Central memory CD8-positive, alpha-beta T cell (primary cell): Measurements from ENCODE around the gene KCNQ1.

Source experiments
- ATAC-seq: fragments of 150-1000 bp; cut with Tn5 transposase; replicated peaks from 2 replicates; pipeline ENCODE4 v1.10.0; 2022; ENCODE audit warnings: mild to moderate bottlenecking, moderate FRiP score, moderate number of reproducible peaks; ENCODE audit not compliant: poor library complexity, severe bottlenecking; ENCODE audit errors: extremely low read depth
- DNase-seq, 2 donors: peaks; one replicate each; pipeline ENCODE4 v3.0.0; 2021; ENCODE audit warnings: low spot score in 2 of 2
- H3K27ac Mint-ChIP-seq: one replicate; pipeline ENCODE4 v1.8.0; 2022; ENCODE audit warnings: low read depth, mild to moderate bottlenecking, moderate library complexity, mixed read lengths
- H3K27me3 Mint-ChIP-seq: one replicate; pipeline ENCODE4 v1.8.0; 2022; ENCODE audit warnings: mixed read lengths
- H3K36me3 Mint-ChIP-seq: one replicate; pipeline ENCODE4 v1.8.0; 2022; ENCODE audit warnings: mild to moderate bottlenecking, moderate library complexity, mixed read lengths; ENCODE audit not compliant: insufficient read depth
- H3K4me1 Mint-ChIP-seq: one replicate; pipeline ENCODE4 v1.8.0; 2022; ENCODE audit warnings: mixed read lengths
- H3K4me3 Mint-ChIP-seq: one replicate; pipeline ENCODE4 v1.8.0; 2022; ENCODE audit warnings: mild to moderate bottlenecking, moderate library complexity, mixed read lengths
- H3K9me3 Mint-ChIP-seq: one replicate; pipeline ENCODE4 v1.8.0; 2022; ENCODE audit warnings: mixed read lengths

Gene KCNQ1

DNA sequence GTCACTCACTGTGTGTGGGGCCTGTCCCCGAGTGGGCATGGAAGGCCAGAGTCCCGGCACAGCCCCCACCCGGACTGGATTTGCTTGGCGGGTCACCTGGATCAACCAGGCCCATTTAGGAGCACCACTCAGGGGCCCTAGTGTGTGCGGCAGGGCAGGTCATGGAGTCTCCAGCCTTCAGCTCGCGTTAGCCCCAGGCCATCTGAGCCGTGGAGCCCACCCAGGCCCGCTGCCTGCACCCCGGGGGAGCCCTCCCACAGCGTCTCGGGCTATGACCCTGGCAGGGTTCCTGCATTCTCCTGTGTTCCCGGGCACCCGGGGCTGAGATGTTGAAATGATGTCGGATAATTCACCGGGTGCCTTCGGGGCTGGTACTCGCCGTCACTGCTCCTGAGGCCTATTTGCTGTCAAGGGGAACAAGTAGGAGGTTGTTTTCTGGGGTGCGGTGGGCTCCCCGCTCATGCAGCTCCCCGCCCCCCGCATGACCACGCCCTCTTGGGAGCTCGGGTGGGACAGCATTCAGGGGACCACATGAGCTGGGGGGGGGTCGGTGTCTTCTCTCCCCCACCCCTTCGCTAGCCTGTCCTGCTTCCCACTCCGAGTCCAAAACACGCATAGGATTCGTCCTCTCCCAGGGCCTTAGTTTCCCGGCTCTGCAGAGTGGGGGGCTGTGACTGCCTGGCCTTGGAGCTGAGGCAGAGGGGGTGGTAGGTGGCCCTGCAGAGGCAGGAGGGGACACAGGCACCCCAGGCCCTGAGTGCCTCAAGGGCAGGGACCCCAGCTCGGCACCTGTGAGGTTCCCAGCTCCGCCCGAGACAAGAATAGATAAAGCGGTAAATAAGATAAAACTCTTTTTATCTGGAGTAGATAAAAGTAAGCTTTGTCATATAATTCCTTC, 77.2 kb downstream of the KCNQ1 start:
- Mint-ChIP-seq H3K4me1 (peaks cover 13% of the 10 kb centered on the region), H3K4me3 (no peak overlapping the region), H3K27ac (no peak overlapping the region), H3K27me3 (peaks cover 14% of the 10 kb centered on the region), H3K9me3 (no peaks in the 10 kb centered on the region), H3K36me3 (no peaks in the 10 kb centered on the region)
- ATAC-seq (no peak), DNase-seq (peak in 1 of 2 donors; percentile 12)

DNA sequence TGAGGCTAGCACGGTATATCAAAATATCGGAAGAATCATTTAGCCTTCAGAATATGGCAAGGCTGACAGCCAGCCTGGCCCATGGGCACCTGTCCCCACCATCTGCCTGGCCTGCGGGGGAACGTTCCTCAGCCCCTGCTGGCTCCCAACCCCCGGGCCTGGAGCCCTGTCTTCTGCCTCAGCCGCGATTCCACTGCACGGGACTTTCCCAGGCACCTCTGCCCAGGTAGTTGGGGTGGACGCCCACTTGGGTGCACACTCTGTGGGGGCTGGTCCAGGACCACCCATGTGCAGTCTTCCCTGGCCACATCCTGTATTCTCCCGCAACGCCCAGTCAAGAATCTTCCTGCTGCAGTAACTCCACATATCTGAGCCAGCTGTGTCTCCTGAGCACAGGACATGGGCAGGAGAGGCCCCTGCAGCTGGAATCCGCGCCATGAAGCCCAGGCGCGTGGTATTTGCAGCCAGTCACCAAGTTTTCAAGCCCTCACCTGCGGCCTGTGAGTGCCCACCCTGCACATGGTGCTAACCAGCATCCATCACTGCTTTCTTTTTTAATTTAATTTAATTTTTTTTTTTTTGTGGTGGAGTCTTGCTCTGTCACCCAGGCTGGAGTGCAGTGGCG, 77.9 kb downstream of the KCNQ1 start:
- no peak for ATAC-seq
- H3K27me3 Mint-ChIP-seq: peaks cover 14% of the 10 kb centered on the region
- H3K27ac Mint-ChIP-seq: no peak overlapping the region
- H3K4me3 Mint-ChIP-seq: no peak overlapping the region
- H3K36me3 Mint-ChIP-seq: no peaks in the 10 kb centered on the region
- DNase-seq: no peak
- H3K9me3 Mint-ChIP-seq: no peaks in the 10 kb centered on the region
- H3K4me1 Mint-ChIP-seq: peaks cover 14% of the 10 kb centered on the region

DNA sequence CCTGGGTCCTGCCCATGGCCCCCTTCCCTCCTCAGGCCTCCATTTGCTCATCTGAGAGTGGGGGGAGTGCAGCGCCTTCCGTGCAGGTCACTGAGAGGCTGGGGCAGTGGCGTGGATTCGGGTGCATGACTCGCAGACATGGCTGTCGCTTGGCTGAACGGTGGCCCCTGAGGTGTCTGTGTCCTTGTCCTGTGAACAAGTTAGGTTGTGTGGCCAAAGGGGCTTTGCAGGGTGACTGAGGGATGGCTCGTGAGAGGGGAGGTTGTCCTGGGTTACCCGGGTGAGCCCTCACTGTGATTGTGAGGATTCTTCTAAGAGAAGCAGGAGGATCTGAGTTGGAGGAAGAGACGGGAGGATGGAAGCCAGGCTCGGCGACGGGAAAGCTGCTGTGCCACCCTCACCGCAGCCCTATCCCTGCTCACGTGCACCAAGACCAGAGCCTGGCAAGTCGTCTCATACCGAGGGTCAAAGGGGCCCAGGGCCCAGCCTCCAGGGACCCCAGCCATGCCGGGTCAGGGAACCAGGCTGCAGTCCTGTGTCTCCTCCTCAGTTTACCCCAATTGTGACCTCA, 79.1 kb downstream of the KCNQ1 start:
- Mint-ChIP-seq H3K27me3 (peaks cover 14% of the 10 kb centered on the region), H3K4me1 (peaks cover 18% of the 10 kb centered on the region), H3K36me3 (no peaks in the 10 kb centered on the region), H3K4me3 (no peak overlapping the region), H3K27ac (no peak overlapping the region), H3K9me3 (no peaks in the 10 kb centered on the region)
- ATAC-seq (no peak), DNase-seq (peak; percentile 2 to 9)

DNA sequence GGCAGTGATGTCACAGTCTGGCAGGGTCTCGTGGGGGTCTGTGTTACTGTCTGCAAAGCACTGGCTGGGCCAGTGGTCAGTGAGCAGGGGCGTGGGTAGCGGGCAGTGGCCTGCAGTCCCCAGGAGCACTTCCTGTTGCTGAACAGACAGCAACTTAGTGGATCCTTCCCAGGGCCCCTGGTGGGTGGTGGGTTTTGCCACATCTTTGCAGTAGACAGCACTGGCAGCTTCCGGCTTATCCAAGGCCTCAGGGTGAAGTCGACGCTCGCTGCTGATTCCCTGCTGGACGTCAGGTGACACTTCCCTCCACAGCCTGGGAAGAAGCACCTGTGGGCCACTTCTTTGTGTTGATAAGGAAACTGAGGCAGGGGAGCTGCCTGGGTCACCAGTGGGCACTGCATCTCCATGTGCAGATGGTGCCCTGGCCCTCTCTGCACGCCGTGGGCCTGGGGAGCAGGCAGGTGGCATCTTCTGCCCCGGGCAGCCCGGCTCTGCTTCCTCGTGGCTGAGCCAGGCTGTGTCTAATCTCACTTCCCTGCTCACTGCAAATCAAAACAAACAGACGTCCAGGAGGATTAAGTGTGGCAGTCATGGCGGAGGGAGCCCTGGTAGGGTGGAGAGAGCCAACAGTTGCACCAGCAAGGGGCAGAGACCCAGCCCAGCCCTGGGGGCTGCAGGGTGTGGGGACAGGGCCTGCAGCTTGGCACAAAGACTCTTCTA, 79.8 kb downstream of the KCNQ1 start:
- Mint-ChIP-seq H3K36me3 (no peaks in the 10 kb centered on the region), H3K4me1 (peaks cover 18% of the 10 kb centered on the region), H3K27ac (peak overlapping the region; percentile 44), H3K9me3 (no peaks in the 10 kb centered on the region), H3K27me3 (peaks cover 14% of the 10 kb centered on the region), H3K4me3 (no peak overlapping the region)
- DNase-seq: peak in 1 of 2 donors; percentile 7
- no peak for ATAC-seq

DNA sequence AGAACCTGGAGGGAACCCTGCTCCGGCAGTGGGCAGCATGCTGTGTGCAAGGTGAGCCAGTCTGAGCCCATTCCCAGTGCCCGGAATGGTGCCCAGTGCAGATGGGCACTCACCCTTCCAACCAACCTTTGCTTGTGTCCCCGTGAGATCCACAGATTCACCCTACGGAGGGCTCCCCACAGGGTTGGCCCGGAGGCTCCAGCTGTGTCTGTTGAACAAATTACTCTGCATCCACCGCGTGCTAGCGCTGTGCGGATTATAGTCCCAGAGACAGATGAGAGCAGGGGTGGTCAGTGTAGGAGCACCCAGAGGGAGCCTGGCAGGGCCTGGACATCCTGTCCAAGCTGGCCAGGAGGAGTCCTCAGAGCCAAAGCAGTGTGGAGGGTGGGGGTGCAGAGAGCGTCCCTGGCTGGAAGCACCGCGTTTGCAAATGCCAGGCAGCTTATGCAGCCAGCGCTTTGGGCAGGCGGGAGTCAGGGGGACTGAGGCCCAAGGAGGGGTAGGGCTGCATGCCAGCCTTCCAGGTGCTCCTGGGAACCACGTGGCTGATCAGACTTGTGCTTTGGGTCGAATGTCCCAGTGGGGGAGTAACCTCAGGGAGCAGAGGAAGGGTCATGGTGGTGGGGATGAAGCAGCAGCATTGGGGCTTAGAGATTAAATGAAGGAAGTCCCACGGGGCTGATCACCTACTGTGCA, 80.5 kb downstream of the KCNQ1 start:
- no peaks in the 10 kb centered on the region for H3K9me3 Mint-ChIP-seq
- H3K27ac Mint-ChIP-seq: peak overlapping the region; percentile 44
- no peak for DNase-seq

DNA sequence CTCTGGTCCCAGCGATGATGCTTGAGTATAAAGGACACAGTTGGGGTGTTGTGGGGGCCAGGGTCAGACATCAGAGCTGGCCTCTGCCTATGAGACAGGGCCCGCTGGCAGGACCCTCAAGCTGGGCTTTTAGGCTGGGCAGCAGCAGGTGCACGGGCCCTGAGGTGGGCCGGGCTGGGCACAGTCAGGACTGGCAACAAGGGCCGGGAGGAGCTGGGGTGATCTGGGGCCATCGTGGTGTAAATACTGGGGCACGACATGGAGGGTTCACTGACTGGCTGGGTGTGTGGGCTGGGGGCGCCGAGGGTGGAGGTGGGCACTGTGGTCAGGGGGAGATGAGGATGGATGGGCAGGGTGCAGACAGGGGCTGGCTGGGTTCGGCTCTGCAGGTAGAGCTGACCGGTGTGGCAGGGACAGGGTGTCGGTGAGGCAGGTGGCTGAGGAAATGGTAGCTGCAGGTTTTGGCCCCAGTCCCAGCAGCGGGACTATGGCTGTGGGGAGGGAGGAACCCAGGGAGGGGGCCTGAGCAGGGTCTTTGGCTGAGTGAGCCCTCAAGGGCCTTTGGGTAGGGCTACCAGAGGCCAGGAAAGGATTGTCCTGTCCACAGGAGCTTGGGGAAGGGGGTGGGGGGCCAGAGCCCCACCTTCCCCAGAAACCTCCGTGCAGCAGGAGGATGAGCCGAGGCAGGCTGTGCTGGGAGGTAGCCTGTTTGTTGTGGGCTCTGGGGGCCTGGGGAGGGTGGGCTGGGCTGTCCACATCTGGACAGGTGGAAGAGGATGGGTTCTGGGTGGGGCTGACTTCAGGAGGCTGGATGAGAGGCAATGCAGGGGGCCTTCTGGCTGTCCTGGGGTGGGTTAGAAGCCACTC, 81.4 kb downstream of the KCNQ1 start:
- peak overlapping the region; percentile 9 for H3K4me3 Mint-ChIP-seq
- no peak overlapping the region for H3K27ac Mint-ChIP-seq
- no peak for DNase-seq
- no peak for ATAC-seq
- H3K9me3 Mint-ChIP-seq: no peaks in the 10 kb centered on the region
- H3K27me3 Mint-ChIP-seq: peaks cover 14% of the 10 kb centered on the region
- H3K36me3 Mint-ChIP-seq: no peaks in the 10 kb centered on the region
- peaks cover 18% of the 10 kb centered on the region for H3K4me1 Mint-ChIP-seq

More for the DNA sequence above, 80.5 kb downstream of the KCNQ1 start:
- ATAC-seq: no peak
- Mint-ChIP-seq H3K4me1 (peaks cover 18% of the 10 kb centered on the region), H3K27me3 (peaks cover 14% of the 10 kb centered on the region), H3K36me3 (no peaks in the 10 kb centered on the region), H3K4me3 (peak overlapping the region; percentile 9)

DNA sequence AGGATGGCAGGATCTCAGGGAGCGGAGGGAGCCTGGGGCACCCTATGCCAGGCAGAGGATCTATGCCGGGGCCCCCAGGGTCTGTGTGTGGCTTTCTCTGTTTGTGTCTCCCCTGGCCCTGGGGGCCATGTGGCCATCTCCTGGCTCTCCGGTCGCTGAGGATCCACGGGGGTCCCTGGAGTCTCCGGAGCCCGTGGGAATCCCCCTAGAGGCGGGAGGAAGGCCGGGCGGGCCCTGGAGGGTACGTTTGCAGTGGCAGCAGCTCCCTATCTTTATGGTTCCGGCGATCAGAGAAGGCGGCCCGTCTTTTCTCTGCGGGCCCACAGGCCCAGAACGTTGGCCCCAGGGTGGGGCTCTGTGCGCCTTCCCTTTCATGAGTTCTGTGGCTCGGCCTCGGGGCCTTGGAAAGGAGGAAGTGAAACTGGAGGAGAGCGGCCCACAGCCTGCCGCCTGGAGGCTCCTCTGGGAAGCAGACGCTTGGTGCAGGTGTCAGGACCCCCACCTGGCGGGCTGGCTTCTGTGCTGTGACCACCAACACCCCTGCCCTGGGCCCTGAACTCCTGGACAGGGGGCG, 82.1 kb downstream of the KCNQ1 start:
- no peak for ATAC-seq
- Mint-ChIP-seq H3K36me3 (no peaks in the 10 kb centered on the region), H3K27ac (no peak overlapping the region), H3K4me3 (no peak overlapping the region), H3K27me3 (peaks cover 14% of the 10 kb centered on the region), H3K4me1 (peaks cover 24% of the 10 kb centered on the region), H3K9me3 (no peaks in the 10 kb centered on the region)
- DNase-seq: no peak

DNA sequence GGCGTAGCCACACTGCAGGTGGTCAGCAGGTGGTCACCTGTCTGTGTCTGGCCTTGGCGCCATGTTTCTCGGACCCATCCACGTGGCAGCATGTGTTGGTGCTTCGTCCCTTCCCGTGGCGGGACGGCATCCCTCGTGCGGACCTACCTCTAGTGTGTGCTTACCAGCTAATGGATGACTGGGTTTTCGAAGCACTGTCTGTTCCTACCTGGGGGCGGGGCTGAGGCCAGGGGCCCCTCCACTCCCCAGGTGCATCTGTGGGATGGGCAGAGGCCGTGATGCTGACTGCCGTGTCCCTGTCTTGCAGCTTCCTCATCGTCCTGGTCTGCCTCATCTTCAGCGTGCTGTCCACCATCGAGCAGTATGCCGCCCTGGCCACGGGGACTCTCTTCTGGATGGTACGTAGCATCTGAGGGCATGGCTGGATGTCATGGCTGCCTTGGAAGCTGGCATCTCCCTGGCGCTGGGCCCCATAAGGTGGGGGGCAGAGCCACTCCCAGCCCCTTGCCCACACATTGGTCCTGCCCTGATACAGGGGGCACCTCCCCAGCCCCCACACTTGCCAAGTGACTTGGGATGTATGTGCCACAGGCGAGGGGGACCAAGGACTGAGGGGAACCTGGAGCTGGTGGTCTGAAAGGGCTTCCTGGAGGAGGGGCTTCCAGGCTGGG, 82.9 kb downstream of the KCNQ1 start:
- no peaks in the 10 kb centered on the region for H3K9me3 Mint-ChIP-seq
- H3K4me3 Mint-ChIP-seq: no peak overlapping the region
- no peaks in the 10 kb centered on the region for H3K36me3 Mint-ChIP-seq
- peak overlapping the region; percentile 46 for H3K27ac Mint-ChIP-seq
- peaks cover 31% of the 10 kb centered on the region for H3K4me1 Mint-ChIP-seq
- ATAC-seq (no peak), DNase-seq (no peak)
- peaks cover 14% of the 10 kb centered on the region for H3K27me3 Mint-ChIP-seq

DNA sequence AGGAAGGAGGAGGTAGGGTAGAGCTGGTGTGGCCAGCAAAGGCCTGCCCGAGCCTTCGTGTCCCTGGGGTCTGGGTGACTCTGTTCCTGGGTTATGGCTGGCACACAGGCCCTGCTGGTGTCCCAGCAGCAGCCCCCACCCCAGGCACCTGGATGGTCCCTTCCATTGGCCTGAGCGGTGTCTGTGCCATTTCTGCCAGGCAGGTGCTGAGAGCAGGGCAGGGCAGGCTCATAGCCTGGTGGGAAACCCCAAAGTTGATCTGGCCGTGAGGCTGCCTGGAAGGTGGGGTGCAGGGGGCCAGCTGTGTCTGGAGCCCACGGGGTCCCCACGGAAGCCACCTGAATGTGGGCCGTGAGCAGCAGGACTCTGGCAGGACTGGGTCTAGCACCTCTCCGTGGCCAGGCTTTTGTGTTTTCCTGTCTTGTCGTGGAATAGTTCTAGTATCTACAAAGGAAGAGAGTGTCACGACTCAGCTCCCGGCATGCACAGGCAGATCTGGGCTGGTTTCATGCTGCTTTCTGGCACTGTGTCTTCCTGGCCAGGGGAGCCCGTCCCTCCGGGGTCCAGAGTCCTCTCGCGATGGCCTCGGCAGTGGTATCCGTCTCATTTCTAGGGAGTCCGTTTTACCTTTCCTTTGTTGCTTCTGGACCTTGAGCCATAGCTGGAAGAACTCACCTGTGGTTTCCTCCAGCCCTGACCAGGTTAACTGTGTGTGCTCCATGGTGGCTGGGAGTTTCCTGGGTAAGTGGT, 83.7 kb downstream of the KCNQ1 start:
- no peaks in the 10 kb centered on the region for H3K36me3 Mint-ChIP-seq
- H3K4me3 Mint-ChIP-seq: no peak overlapping the region
- DNase-seq (no peak), ATAC-seq (no peak)
- H3K9me3 Mint-ChIP-seq: no peaks in the 10 kb centered on the region
- peaks cover 14% of the 10 kb centered on the region for H3K27me3 Mint-ChIP-seq
- H3K4me1 Mint-ChIP-seq: peaks cover 34% of the 10 kb centered on the region
- peak overlapping the region; percentile 46 for H3K27ac Mint-ChIP-seq

DNA sequence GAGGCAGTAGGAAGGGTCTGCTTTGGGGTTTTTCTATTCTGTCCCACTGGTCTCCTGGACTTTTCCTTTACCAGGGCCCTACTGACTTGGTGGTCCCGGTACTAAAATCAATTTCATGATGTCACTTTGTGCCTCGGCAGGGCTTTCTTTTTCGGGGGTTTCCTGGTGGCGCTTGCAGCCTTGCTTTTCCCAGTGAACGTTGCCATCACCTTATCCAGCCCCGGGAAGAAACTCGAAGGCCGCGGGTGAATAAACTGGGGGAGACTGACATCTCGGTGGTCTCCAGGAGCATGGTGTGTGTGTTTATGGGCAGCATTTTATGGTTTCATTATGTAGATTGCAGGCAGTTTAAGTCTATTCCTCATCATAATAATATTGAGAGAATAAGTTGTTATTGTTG, 84.4 kb downstream of the KCNQ1 start:
- no peak overlapping the region for H3K4me3 Mint-ChIP-seq
- H3K4me1 Mint-ChIP-seq: peaks cover 34% of the 10 kb centered on the region
- H3K36me3 Mint-ChIP-seq: no peaks in the 10 kb centered on the region
- no peak overlapping the region for H3K27ac Mint-ChIP-seq
- H3K27me3 Mint-ChIP-seq: peaks cover 14% of the 10 kb centered on the region
- DNase-seq (no peak), ATAC-seq (no peak)
- H3K9me3 Mint-ChIP-seq: no peaks in the 10 kb centered on the region
